ENCODE data around the gene HJV.

DNA sequence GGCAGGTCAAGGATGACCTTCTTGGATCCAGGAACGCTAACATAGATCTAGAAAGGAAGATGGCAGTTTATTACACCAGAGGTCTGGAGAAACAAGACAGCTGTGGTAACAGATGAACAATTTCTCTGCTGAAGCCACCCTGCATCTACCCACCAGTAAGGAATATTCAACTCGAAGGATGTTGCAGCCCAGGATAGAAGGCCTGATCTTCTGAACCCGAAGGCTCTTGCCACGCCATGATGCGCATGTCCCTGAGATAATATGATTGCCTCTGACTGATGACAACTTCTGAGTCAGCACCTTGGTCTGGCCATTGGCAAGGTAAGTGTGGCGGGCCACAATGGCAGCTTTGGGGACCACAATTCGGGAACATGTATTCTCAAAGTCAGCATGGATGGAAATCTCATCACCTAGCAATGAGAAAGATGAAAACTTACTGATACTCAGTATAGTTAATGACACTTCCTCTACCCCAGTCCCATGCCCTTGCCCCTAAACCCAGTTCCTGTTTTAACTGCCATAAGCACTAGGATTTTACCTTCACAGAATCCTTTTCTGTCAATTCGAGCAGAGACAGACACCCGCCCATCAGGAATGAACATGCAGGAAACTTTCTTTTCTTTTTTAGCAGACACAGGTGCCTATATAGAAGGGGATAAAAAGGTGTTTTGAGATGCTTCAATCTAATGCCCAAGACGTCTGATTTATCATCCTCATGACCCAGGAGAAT lies 27.0 kb downstream of the HJV start:
- peak in 2 of 3 donors; percentile 81 to 89 for TF ChIP-seq POLR2AphosphoS5 (IDR thresholded peaks at IDR 0.05)
- TF ChIP-seq, protein P1, sequence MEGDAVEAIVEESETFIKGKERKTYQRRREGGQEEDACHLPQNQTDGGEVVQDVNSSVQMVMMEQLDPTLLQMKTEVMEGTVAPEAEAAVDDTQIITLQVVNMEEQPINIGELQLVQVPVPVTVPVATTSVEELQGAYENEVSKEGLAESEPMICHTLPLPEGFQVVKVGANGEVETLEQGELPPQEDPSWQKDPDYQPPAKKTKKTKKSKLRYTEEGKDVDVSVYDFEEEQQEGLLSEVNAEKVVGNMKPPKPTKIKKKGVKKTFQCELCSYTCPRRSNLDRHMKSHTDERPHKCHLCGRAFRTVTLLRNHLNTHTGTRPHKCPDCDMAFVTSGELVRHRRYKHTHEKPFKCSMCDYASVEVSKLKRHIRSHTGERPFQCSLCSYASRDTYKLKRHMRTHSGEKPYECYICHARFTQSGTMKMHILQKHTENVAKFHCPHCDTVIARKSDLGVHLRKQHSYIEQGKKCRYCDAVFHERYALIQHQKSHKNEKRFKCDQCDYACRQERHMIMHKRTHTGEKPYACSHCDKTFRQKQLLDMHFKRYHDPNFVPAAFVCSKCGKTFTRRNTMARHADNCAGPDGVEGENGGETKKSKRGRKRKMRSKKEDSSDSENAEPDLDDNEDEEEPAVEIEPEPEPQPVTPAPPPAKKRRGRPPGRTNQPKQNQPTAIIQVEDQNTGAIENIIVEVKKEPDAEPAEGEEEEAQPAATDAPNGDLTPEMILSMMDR (IDR thresholded peaks at IDR 0.05) = no peak
- TF ChIP-seq POLR2A (IDR thresholded peaks at IDR 0.05) = no peak
- TF ChIP-seq EP300 (IDR thresholded peaks at IDR 0.05) = no peak
